OCI-LY1 (cell line): ENCODE measurements around the gene PIH1D1.

ENCODE experiments used
- EZH2 ChIP-seq: fragments of 200-600 bp; sonication (generic), shearing (Covaris generic); IDR thresholded peaks from 2 replicates; pipeline ENCODE4 v1.8.0; 2017; ENCODE audit warnings: borderline replicate concordance, mixed run types, mild to moderate bottlenecking, antibody characterized with exemption, low read length, moderate library complexity, mixed read lengths
- TF ChIP-seq, protein P1 (sequence below): fragments of 200-600 bp; sonication (generic), shearing (Covaris generic); IDR thresholded peaks from 2 replicates; pipeline ENCODE4 v1.5.1; 2017; ENCODE audit warnings: mild to moderate bottlenecking, antibody characterized with exemption, low read length, moderate library complexity, mixed read lengths

DNA sequence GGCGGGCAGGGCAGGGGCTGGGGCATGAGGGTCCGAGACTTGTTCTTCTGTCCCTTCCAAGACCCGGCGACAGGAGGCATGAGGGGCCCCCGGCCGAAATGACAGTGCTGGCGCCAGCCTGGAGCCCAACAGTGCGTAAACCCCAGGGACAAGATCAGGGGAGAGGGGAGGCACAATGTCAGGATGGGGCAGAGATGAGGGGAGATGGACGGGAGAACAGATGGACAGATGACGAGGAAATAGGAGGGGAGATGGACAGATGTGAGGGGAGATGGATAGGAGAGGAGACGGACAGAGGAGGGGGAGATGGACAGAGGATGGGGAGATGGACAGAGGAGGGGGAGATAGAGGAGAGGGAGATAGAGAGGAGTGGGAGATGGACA is 22.9 kb upstream of the PIH1D1 start:
- TF ChIP-seq, protein P1, sequence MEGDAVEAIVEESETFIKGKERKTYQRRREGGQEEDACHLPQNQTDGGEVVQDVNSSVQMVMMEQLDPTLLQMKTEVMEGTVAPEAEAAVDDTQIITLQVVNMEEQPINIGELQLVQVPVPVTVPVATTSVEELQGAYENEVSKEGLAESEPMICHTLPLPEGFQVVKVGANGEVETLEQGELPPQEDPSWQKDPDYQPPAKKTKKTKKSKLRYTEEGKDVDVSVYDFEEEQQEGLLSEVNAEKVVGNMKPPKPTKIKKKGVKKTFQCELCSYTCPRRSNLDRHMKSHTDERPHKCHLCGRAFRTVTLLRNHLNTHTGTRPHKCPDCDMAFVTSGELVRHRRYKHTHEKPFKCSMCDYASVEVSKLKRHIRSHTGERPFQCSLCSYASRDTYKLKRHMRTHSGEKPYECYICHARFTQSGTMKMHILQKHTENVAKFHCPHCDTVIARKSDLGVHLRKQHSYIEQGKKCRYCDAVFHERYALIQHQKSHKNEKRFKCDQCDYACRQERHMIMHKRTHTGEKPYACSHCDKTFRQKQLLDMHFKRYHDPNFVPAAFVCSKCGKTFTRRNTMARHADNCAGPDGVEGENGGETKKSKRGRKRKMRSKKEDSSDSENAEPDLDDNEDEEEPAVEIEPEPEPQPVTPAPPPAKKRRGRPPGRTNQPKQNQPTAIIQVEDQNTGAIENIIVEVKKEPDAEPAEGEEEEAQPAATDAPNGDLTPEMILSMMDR: no peak
- TF ChIP-seq EZH2: no peak
